B cell (primary cell): Measurements from ENCODE around the gene UBAC1.

Source experiments
- EZH2 ChIP-seq: IDR thresholded peaks from 2 replicates; pipeline ENCODE4 v1.6.1; 2012; ENCODE audit warnings: borderline replicate concordance, low read depth, mild to moderate bottlenecking, moderate library complexity, low read length; ENCODE audit not compliant: insufficient read depth, poor library complexity, severe bottlenecking
- TF ChIP-seq, protein P1 (sequence below): fragments of 200-600 bp; IDR thresholded peaks from one replicate; pipeline ENCODE4 v1.8.0; 2022; ENCODE audit warnings: antibody characterized with exemption, mild to moderate bottlenecking

DNA sequence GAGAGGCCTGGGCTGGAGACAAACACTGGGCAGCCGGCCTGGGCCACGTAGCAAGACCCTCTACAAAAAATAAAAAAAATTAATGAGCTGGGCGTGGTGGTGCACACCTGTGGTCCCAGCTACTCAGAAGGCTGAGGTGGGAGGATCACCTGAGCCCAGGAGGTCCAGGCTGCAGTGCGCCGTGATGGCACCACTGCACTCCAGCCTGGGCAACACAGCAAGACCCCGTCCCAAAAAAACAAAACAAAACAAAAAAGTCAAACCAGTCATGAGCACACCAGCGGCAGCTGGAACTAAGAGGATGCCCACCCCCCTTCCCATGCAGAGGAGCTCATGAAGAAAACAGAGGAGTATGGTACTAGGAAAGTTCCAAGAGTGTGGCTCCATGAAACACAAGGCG lies 2.2 kb upstream of the UBAC1 start:
- TF ChIP-seq, protein P1, sequence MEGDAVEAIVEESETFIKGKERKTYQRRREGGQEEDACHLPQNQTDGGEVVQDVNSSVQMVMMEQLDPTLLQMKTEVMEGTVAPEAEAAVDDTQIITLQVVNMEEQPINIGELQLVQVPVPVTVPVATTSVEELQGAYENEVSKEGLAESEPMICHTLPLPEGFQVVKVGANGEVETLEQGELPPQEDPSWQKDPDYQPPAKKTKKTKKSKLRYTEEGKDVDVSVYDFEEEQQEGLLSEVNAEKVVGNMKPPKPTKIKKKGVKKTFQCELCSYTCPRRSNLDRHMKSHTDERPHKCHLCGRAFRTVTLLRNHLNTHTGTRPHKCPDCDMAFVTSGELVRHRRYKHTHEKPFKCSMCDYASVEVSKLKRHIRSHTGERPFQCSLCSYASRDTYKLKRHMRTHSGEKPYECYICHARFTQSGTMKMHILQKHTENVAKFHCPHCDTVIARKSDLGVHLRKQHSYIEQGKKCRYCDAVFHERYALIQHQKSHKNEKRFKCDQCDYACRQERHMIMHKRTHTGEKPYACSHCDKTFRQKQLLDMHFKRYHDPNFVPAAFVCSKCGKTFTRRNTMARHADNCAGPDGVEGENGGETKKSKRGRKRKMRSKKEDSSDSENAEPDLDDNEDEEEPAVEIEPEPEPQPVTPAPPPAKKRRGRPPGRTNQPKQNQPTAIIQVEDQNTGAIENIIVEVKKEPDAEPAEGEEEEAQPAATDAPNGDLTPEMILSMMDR = no peak
- no peak for TF ChIP-seq EZH2
